Right atrium auricular region (tissue), 2 donors: ENCODE measurements around the gene FYB1. TPM values are rescaled to one million over a fixed set of nuclear protein-coding genes. Genes with fewer than 3 reads are reported as not detected.

Source experiments
- DNase-seq: peaks from one replicate; pipeline ENCODE4 v3.0.0-alpha.2; 2019; ENCODE audit warnings: low spot score
- H3K27ac ChIP-seq, 2 donors: fragments of 200-600 bp; sonication (generic); 1 replicate in 1 of 2; 2 replicates in 1 of 2; pipeline ENCODE4 v1.5.1; 2016 to 2019
- H3K27me3 ChIP-seq, 2 donors: fragments of 200-600 bp; sonication (generic); one replicate each; pipeline versions ENCODE4 v1.5.1 to v1.6.0; 2017 to 2019
- H3K36me3 ChIP-seq: fragments of 200-600 bp; sonication (generic); one replicate; pipeline ENCODE4 v1.5.1; 2016
- H3K4me1 ChIP-seq, 2 donors: fragments of 200-600 bp; sonication (generic); one replicate each; pipeline versions ENCODE4 v1.5.1 to v1.6.0; 2017 to 2019
- H3K4me3 ChIP-seq, 2 donors: fragments of 200-600 bp; sonication (generic); 1 replicate in 1 of 2; 2 replicates in 1 of 2; pipeline ENCODE4 v1.5.1; 2017 to 2019; ENCODE audit warnings: mild to moderate bottlenecking in 1 of 2, moderate library complexity in 1 of 2
- H3K9me3 ChIP-seq, 2 donors: fragments of 200-600 bp; sonication (generic); one replicate each; pipeline ENCODE4 v1.5.1; 2019
- CTCF ChIP-seq, 2 donors: fragments of 200-600 bp; sonication (generic); IDR thresholded peaks; one replicate each; pipeline ENCODE4 v1.5.1; 2019; ENCODE audit warnings: antibody characterized with exemption in 2 of 2
- total RNA-seq, 2 donors: library from RNA; depleted of rRNA; stranded (reverse); fragments of >200 nt; gene quantifications; one replicate each; pipeline ENCODE4 v1.1.0, GENCODE V29; 2016

Gene FYB1
- total RNA-seq, 2 donors from 2014 or later: 1.8 to 8.4 TPM

- Histone ChIP-seq H3K27me3 (no peaks in the 10 kb centered on the region), H3K4me1 (no peaks in the 10 kb centered on the region), H3K27ac (no peak overlapping the region), H3K4me3 (no peak overlapping the region), H3K9me3 (no peaks in the 10 kb centered on the region), H3K36me3 (no peaks in the 10 kb centered on the region)
- TF ChIP-seq CTCF (IDR thresholded peaks at IDR 0.05): no peak
- no peak for DNase-seq
These were observed 97.4 kb downstream of the FYB1 start for GRCh38 chr5:39121922-39122321.

GRCh38 chr5:39121315-39121714 lies 98.0 kb downstream of the FYB1 start:
- H3K27ac ChIP-seq: no peak overlapping the region
- no peak for DNase-seq
- no peak for TF ChIP-seq CTCF (IDR thresholded peaks at IDR 0.05)
- no peaks in the 10 kb centered on the region for H3K27me3 ChIP-seq
- H3K4me1 ChIP-seq: no peaks in the 10 kb centered on the region
- H3K9me3 ChIP-seq: no peaks in the 10 kb centered on the region
- H3K4me3 ChIP-seq: no peak overlapping the region
- no peaks in the 10 kb centered on the region for H3K36me3 ChIP-seq

GRCh38 chr5:39120052-39120420 lies 99.3 kb downstream of the FYB1 start:
- no peak overlapping the region for H3K27ac ChIP-seq
- H3K36me3 ChIP-seq: no peaks in the 10 kb centered on the region
- no peak overlapping the region for H3K4me3 ChIP-seq
- no peak for DNase-seq
- no peak for TF ChIP-seq CTCF (IDR thresholded peaks at IDR 0.05)
- no peaks in the 10 kb centered on the region for H3K4me1 ChIP-seq
- no peaks in the 10 kb centered on the region for H3K27me3 ChIP-seq
- no peaks in the 10 kb centered on the region for H3K9me3 ChIP-seq

- TF ChIP-seq CTCF (IDR thresholded peaks at IDR 0.05): no peak
- H3K9me3 ChIP-seq: no peaks in the 10 kb centered on the region
- H3K36me3 ChIP-seq: no peaks in the 10 kb centered on the region
- no peak overlapping the region for H3K4me3 ChIP-seq
- no peak for DNase-seq
- no peaks in the 10 kb centered on the region for H3K4me1 ChIP-seq
- no peaks in the 10 kb centered on the region for H3K27me3 ChIP-seq
- no peak overlapping the region for H3K27ac ChIP-seq
These were observed 99.8 kb downstream of the FYB1 start for GRCh38 chr5:39119404-39120051.

- Histone ChIP-seq H3K27me3 (no peaks in the 10 kb centered on the region), H3K27ac (no peak overlapping the region), H3K4me1 (no peaks in the 10 kb centered on the region), H3K9me3 (no peaks in the 10 kb centered on the region), H3K4me3 (no peak overlapping the region), H3K36me3 (no peaks in the 10 kb centered on the region)
- DNase-seq: no peak
- no peak for TF ChIP-seq CTCF (IDR thresholded peaks at IDR 0.05)
These were observed 100.7 kb downstream of the FYB1 start for GRCh38 chr5:39118638-39119037.

GRCh38 chr5:39117401-39117800 lies 102.0 kb downstream of the FYB1 start:
- no peaks in the 10 kb centered on the region for H3K4me1 ChIP-seq
- no peak for DNase-seq
- TF ChIP-seq CTCF (IDR thresholded peaks at IDR 0.05): no peak
- H3K9me3 ChIP-seq: no peaks in the 10 kb centered on the region
- H3K27me3 ChIP-seq: no peaks in the 10 kb centered on the region
- H3K27ac ChIP-seq: no peak overlapping the region
- H3K36me3 ChIP-seq: no peaks in the 10 kb centered on the region
- no peak overlapping the region for H3K4me3 ChIP-seq
